HFFc6 (cell line): Measurements from ENCODE around the gene OR52L1. TPM values are rescaled to one million over a fixed set of nuclear protein-coding genes. Genes with fewer than 3 reads are reported as not detected.

ENCODE experiments used
- DNase-seq: peaks from one replicate; pipeline ENCODE4 v3.0.0-alpha.2; 2018
- H3K27ac Mint-ChIP-seq: 2 replicates; pipeline ENCODE4 v1.8.0; 2020; ENCODE audit warnings: mild to moderate bottlenecking, mixed read lengths
- H3K27me3 Mint-ChIP-seq: 2 replicates; pipeline ENCODE4 v1.8.0; 2021; ENCODE audit warnings: mild to moderate bottlenecking, moderate library complexity, mixed read lengths; ENCODE audit not compliant: insufficient read depth
- H3K36me3 Mint-ChIP-seq: 2 replicates; pipeline ENCODE4 v1.8.0; 2021; ENCODE audit warnings: low read depth, mixed read lengths
- H3K4me1 Mint-ChIP-seq: 2 replicates; pipeline ENCODE4 v1.8.0; 2020; ENCODE audit warnings: low read depth, mixed read lengths
- H3K4me3 Mint-ChIP-seq: 2 replicates; pipeline ENCODE4 v1.8.0; 2020; ENCODE audit warnings: mild to moderate bottlenecking, moderate library complexity, mixed read lengths
- H3K9me3 Mint-ChIP-seq: 2 replicates; pipeline ENCODE4 v1.8.0; 2020; ENCODE audit warnings: mild to moderate bottlenecking, mixed read lengths
- total RNA-seq, 6 experiments: library from RNA; stranded (reverse); fragmentation: NEBNext Ultra II Directional; extraction: Animal tissue kit (Norgen Biotek cat#: 25700); gene quantifications; 2 replicates in 1 of 6; 3 replicates in 5 of 6; pipeline ENCODE4 v1.2.3, GENCODE V29; 2021
- TF ChIP-seq, protein P1 (sequence below): fragments of 200-600 bp; sonication (generic); IDR thresholded peaks from 2 replicates; pipeline ENCODE4 v1.5.0; 2021; ENCODE audit warnings: antibody characterized with exemption, mild to moderate bottlenecking

Gene OR52L1
- total RNA-seq, 6 experiments from 2014 or later: not detected

DNA sequence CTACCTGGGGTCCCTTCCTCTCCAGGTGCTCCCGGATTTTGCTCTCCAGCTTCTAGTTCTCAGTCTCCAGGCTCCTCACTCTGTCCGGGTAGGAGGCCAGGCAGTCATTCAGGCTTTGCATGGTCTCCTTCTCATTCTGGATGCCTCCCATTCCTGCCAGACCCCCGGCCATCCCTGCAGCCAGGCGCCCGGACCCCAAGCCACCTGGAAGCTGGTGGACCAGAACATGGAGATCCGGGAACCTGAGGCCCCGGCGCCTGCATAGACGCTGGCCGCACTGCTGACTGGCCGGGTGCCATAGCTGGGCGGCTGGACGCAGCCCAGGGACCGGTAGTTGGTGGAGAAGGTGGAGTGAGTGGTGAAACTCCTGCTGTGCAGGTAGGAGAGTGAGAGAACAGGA, 8.0 kb upstream of the OR52L1 start:
- Mint-ChIP-seq H3K4me1 (no peaks in the 10 kb centered on the region), H3K9me3 (peaks cover 32% of the 10 kb centered on the region), H3K4me3 (no peak overlapping the region), H3K36me3 (no peaks in the 10 kb centered on the region), H3K27me3 (no peaks in the 10 kb centered on the region; the same call in 1 of the 2 replicates), H3K27ac (no peak overlapping the region)
- DNase-seq: no peak
- TF ChIP-seq, protein P1, sequence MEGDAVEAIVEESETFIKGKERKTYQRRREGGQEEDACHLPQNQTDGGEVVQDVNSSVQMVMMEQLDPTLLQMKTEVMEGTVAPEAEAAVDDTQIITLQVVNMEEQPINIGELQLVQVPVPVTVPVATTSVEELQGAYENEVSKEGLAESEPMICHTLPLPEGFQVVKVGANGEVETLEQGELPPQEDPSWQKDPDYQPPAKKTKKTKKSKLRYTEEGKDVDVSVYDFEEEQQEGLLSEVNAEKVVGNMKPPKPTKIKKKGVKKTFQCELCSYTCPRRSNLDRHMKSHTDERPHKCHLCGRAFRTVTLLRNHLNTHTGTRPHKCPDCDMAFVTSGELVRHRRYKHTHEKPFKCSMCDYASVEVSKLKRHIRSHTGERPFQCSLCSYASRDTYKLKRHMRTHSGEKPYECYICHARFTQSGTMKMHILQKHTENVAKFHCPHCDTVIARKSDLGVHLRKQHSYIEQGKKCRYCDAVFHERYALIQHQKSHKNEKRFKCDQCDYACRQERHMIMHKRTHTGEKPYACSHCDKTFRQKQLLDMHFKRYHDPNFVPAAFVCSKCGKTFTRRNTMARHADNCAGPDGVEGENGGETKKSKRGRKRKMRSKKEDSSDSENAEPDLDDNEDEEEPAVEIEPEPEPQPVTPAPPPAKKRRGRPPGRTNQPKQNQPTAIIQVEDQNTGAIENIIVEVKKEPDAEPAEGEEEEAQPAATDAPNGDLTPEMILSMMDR: no peak

DNA sequence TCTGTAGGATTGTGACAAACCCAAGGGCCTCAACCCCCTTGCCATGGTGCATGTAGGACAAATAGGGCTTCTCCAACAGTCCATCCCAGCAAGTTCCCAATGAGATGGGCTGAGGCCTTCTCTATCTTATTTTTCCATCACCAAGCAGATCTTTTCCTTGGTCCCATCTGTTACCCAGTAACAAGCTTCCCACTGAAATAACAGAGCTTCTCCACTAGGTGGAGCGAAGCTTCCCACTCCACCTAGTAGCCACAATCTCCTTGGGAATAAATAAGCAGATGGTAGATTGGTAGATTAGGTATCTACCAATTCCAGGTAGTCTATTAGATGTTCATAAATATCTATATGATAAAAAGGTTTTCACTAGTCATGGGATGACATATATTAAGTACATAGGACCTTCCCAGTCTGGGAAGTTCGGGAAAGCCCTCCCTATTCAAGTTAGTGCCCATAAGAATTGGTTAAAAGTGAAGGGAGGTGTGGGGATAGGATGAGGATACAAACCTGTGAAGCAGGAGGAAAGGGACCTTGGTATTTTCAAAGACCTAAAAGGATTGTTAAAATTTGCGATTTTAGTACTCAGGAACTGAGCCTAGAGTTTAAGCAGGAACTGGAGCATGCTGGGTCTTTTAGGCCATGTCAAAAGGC, 5.9 kb upstream of the OR52L1 start:
- TF ChIP-seq, protein P1: peak; percentile 61
- H3K4me3 Mint-ChIP-seq: no peak overlapping the region
- no peaks in the 10 kb centered on the region for H3K36me3 Mint-ChIP-seq
- H3K9me3 Mint-ChIP-seq: peaks cover 28% of the 10 kb centered on the region
- no peak for DNase-seq
- no peaks in the 10 kb centered on the region for H3K4me1 Mint-ChIP-seq
- H3K27ac Mint-ChIP-seq: no peak overlapping the region
- no peaks in the 10 kb centered on the region; the same call in 1 of the 2 replicates for H3K27me3 Mint-ChIP-seq

DNA sequence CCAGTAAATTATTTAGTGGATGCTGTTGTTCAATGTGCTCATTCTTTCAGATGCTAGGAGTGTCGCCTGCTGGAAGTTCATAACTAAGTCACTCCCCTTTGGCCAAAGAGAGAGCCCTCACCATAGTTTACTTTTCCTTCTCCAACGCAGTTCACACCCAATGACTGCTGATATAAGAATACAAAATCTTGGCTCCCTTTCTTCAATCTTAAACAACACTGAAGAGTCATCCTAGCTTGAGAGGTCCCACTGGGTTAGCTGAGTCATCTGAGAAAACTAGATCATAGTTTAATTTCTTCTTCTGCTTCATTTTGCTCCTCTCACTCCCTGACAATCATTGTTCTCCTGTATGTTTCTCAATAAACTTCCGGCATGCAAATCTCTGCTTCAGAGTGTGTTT, 5.4 kb upstream of the OR52L1 start:
- H3K4me1 Mint-ChIP-seq: no peaks in the 10 kb centered on the region
- H3K9me3 Mint-ChIP-seq: peaks cover 29% of the 10 kb centered on the region
- no peaks in the 10 kb centered on the region; the same call in 1 of the 2 replicates for H3K27me3 Mint-ChIP-seq
- TF ChIP-seq, protein P1: no peak
- DNase-seq: no peak
- no peak overlapping the region for H3K27ac Mint-ChIP-seq
- H3K36me3 Mint-ChIP-seq: no peaks in the 10 kb centered on the region
- H3K4me3 Mint-ChIP-seq: no peak overlapping the region

DNA sequence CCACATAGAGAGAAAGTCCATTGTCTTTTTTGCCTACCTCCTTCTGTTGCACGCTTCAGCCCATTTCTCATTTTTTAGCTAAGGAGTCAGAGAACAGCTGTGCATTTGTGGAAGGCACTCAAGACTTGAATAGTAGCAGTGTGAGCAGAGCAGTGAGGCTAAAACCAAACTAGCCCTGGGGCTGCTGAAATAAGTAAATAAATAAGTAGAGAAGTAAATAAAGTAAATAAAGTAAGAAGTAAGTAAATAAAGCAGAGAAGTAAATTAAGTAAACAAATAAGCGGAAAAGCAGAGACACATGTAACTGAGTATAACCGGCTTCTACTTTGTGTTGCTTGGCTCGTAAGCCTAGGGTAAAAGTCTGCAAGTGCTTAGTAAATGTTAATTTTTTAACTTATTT, 2.4 kb upstream of the OR52L1 start:
- H3K4me3 Mint-ChIP-seq: no peak overlapping the region
- no peaks in the 10 kb centered on the region for H3K36me3 Mint-ChIP-seq
- H3K9me3 Mint-ChIP-seq: peaks cover 22% of the 10 kb centered on the region
- H3K27ac Mint-ChIP-seq: no peak overlapping the region
- H3K27me3 Mint-ChIP-seq: no peaks in the 10 kb centered on the region; the same call in 1 of the 2 replicates
- no peaks in the 10 kb centered on the region for H3K4me1 Mint-ChIP-seq
- TF ChIP-seq, protein P1: no peak
- DNase-seq: no peak

DNA sequence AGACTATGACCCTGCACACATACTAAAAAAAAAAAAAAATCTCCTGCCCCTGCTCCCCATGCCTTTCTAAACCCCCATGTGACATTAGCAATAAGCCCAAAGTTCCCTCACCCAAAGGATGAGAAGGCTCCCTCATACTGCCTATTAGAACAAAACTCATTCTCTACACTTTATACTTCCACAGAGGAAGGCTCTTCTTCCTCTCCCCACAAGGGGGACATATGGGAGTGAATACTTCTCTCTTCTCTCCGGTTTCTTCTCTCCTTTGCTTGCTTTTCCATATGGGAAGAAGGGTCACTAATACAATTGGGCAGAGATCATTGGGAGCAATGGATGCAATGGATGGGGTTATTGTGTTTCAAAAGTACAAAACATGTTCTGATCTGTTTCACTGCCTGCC, 3.3 kb downstream of the OR52L1 start:
- no peaks in the 10 kb centered on the region for H3K27me3 Mint-ChIP-seq
- no peak for DNase-seq
- H3K4me3 Mint-ChIP-seq: no peak overlapping the region
- H3K36me3 Mint-ChIP-seq: no peaks in the 10 kb centered on the region
- H3K4me1 Mint-ChIP-seq: no peaks in the 10 kb centered on the region
- H3K9me3 Mint-ChIP-seq: peaks cover 40% of the 10 kb centered on the region
- TF ChIP-seq, protein P1: no peak
- no peak overlapping the region for H3K27ac Mint-ChIP-seq
